ENCODE data around the gene PSMC3. TPM values are rescaled to one million over a fixed set of nuclear protein-coding genes. Genes with fewer than 3 reads are reported as not detected.

The PSMC3 gene
- total and polyA plus RNA-seq, 8 donors, result 86.7 to 163 (median 130) TPM

DNA sequence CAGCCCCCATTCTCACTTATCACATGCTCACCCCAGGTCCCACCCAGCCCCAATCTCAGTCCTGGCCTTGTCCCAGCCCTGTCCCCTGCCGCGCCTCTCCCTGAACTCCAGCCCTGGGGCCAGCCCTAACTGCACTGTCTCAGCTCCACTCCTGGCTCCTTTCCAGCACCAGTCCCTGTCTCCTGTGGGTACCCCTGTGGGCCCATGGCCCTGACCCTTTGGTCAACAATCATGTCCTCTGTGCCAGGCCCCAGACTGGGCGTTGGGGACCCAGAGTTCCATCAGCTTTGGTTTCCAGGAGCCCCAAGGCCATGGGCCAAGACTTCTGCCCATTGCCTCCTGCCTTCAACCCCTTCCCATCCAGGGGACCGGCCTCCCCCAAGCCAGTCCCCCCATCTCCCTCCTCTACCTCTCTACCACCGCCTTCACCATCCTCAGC lies 48.6 kb downstream of the PSMC3 start:
- peak overlapping the region; percentile 65 to 93 for H3K27ac ChIP-seq

DNA sequence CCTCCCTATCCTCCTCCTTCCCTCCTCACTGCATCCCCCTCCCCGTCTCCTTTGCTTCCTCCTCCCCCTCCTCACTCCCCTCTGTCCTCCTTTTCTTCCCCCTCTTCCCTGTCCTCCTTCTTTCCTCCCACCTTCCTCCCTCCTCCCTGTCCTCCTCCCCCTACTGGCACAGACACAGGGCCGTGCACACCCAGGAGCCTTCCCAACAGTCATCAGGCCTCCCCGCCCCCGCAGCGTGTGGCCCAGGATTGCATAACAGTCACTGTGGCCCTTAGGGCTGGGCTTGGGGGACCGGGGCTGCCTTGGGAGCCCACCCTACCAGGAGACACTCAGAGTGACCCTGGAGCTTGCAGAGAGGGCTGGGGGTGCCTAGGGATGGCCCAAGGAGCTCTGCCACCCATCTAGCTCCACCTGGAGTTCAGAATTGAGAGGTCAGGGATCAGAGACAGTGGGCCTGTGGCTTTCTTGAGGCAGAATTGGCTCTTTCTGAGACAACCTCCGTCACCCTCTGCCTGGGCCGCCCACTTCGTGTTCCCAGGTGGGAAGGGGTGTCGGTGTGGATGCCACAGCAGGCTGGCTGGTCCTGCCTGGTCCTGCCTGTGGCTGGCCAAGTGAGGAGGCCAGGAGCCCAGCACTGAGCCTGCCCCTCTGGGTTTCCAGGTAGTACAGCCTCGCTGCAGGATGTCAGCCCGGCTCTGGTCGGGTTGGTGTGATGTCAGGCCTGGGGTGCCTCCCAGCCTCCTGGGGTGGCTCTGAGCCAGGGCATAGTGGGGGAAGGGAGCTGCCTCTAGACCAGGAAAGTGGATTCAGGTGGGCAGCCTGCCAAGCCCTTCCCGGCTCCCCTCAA lies 49.5 kb downstream of the PSMC3 start:
- peaks cover 0 to 43% of the 10 kb centered on the region in 2 donors for H3K4me1 ChIP-seq
- H3K4me3 ChIP-seq, result peak overlapping the region; percentile 16 to 67
- H3K9me3 ChIP-seq, result no peaks in the 10 kb centered on the region
- ATAC-seq, result peak; percentile 71
- peaks cover 0 to 44% of the 10 kb centered on the region in 2 donors for H3K36me3 ChIP-seq
- no peak for TF ChIP-seq CTCF (IDR thresholded peaks at IDR 0.05)
- peak in 2 of 4 donors; percentile 84 to 94 for DNase-seq
- intact Hi-C loops (cut with DNase I), result loop anchor here in 1 of 2 donors (10.0 kb wide), 1 partner anchor 78 kb away; no protein-coding TSS in a partner anchor
- H3K27ac ChIP-seq, result peak overlapping the region; percentile 65 to 93
- no peaks in the 10 kb centered on the region for H3K27me3 ChIP-seq

More for the DNA sequence above, 48.6 kb downstream of the PSMC3 start:
- peak; percentile 21 for ATAC-seq
- H3K36me3 ChIP-seq, result peaks cover 0 to 41% of the 10 kb centered on the region in 2 donors
- peaks cover 0 to 39% of the 10 kb centered on the region in 2 donors for H3K4me1 ChIP-seq
- no peak for TF ChIP-seq CTCF (IDR thresholded peaks at IDR 0.05)
- intact Hi-C loops (cut with DNase I), result loop anchor here in 1 of 2 donors (10.0 kb wide), 1 partner anchor 77 kb away; no protein-coding TSS in a partner anchor
- DNase-seq, result peak in 2 of 4 donors; percentile 55 to 79
- no peaks in the 10 kb centered on the region for H3K27me3 ChIP-seq
- H3K9me3 ChIP-seq, result no peaks in the 10 kb centered on the region
- H3K4me3 ChIP-seq, result peak overlapping the region; percentile 16 to 67

GRCh38 chr11:47376107-47376524 lies 50.1 kb downstream of the PSMC3 start:
- H3K27ac ChIP-seq, result peak overlapping the region in 1 of 2 donors; percentile 93
- no peaks in the 10 kb centered on the region for H3K27me3 ChIP-seq
- DNase-seq (no peak), ATAC-seq (peak; percentile 5)
- peaks cover 0 to 43% of the 10 kb centered on the region in 2 donors for H3K4me1 ChIP-seq
- peaks cover 0 to 50% of the 10 kb centered on the region in 2 donors for H3K36me3 ChIP-seq
- no peaks in the 10 kb centered on the region for H3K9me3 ChIP-seq
- intact Hi-C loops (cut with DNase I), result loop anchor here in 1 of 2 donors (10.0 kb wide), 1 partner anchor 79 kb away; no protein-coding TSS in a partner anchor
- no peak for TF ChIP-seq CTCF (IDR thresholded peaks at IDR 0.05)
- H3K4me3 ChIP-seq, result peak overlapping the region; percentile 16 to 67

GRCh38 chr11:47375546-47376085 lies 50.6 kb downstream of the PSMC3 start:
- peaks cover 0 to 55% of the 10 kb centered on the region in 2 donors for H3K36me3 ChIP-seq
- H3K4me1 ChIP-seq, result peaks cover 0 to 48% of the 10 kb centered on the region in 2 donors
- H3K27me3 ChIP-seq, result no peaks in the 10 kb centered on the region
- intact Hi-C loops (cut with DNase I), result loop anchor here in 1 of 2 donors (10.0 kb wide), 1 partner anchor 79 kb away; no protein-coding TSS in a partner anchor
- H3K9me3 ChIP-seq, result no peaks in the 10 kb centered on the region
- peak overlapping the region in 1 of 2 donors; percentile 93 for H3K27ac ChIP-seq
- H3K4me3 ChIP-seq, result peak overlapping the region in 1 of 2 donors; percentile 67
- ATAC-seq (no peak), DNase-seq (no peak)
- no peak for TF ChIP-seq CTCF (IDR thresholded peaks at IDR 0.05)
